HG03520 (cell line): ENCODE results near the gene TBC1D17.
A peak's percentile ranks its signal among the peaks of the same experiment; 100 is the strongest.

Source experiments
- ATAC-seq: cut with Tn5 transposase; IDR thresholded peaks from one replicate; pipeline ENCODE4 v1.9.1; 2021; ENCODE audit warnings: mild to moderate bottlenecking, moderate library complexity; ENCODE audit not compliant: unreplicated experiment

The TBC1D17 gene

GRCh38 chr19:49890349-49891311, 13.1 kb downstream of the TBC1D17 start:
- ATAC-seq, result no peak

- ATAC-seq, result no peak
Observed at GRCh38 chr19:49891393-49891792, 13.9 kb downstream of the TBC1D17 start.

GRCh38 chr19:49892716-49893115, 15.2 kb downstream of the TBC1D17 start:
- ATAC-seq, result no peak

- no peak for ATAC-seq
Observed at GRCh38 chr19:49894011-49894664, 16.6 kb downstream of the TBC1D17 start.

GRCh38 chr19:49894879-49895565, 17.5 kb downstream of the TBC1D17 start:
- no peak for ATAC-seq

GRCh38 chr19:49895566-49896297, 18.2 kb downstream of the TBC1D17 start:
- no peak for ATAC-seq

- ATAC-seq, result peak; percentile 49
Observed at GRCh38 chr19:49896863-49897621, 19.5 kb downstream of the TBC1D17 start, which contains the start of gene IL4I1. TSS of gene IL4I1 (minus strand) at chr19:49896887. CDS start at chr19:49896160, 727 bp downstream.

- no peak for ATAC-seq
Observed at GRCh38 chr19:49904136-49904535, 26.6 kb downstream of the TBC1D17 start.

- no peak for ATAC-seq
Observed at GRCh38 chr19:49906879-49907564, 29.5 kb downstream of the TBC1D17 start.

- no peak for ATAC-seq
Observed at GRCh38 chr19:49907745-49908446, 30.4 kb downstream of the TBC1D17 start.

- no peak for ATAC-seq
Observed at GRCh38 chr19:49908480-49909420, 31.2 kb downstream of the TBC1D17 start.

- ATAC-seq, result no peak
Observed at GRCh38 chr19:49910179-49910578, 32.7 kb downstream of the TBC1D17 start.

- no peak for ATAC-seq
Observed at GRCh38 chr19:49911381-49912145, 34.1 kb downstream of the TBC1D17 start.

- ATAC-seq, result no peak
Observed at GRCh38 chr19:49912965-49913685, 35.6 kb downstream of the TBC1D17 start.

- no peak for ATAC-seq
Observed at GRCh38 chr19:49913720-49914119, 36.2 kb downstream of the TBC1D17 start.

- ATAC-seq, result no peak
Observed at GRCh38 chr19:49915271-49915670, 37.8 kb downstream of the TBC1D17 start.
